Measurements from ENCODE around the gene ALKBH7. TPM values are rescaled to one million over a fixed set of nuclear protein-coding genes. Genes with fewer than 3 reads are reported as not detected.

The ALKBH7 gene
- total RNA-seq, 1 donor from 2014 or later, result 77.1 TPM

DNA sequence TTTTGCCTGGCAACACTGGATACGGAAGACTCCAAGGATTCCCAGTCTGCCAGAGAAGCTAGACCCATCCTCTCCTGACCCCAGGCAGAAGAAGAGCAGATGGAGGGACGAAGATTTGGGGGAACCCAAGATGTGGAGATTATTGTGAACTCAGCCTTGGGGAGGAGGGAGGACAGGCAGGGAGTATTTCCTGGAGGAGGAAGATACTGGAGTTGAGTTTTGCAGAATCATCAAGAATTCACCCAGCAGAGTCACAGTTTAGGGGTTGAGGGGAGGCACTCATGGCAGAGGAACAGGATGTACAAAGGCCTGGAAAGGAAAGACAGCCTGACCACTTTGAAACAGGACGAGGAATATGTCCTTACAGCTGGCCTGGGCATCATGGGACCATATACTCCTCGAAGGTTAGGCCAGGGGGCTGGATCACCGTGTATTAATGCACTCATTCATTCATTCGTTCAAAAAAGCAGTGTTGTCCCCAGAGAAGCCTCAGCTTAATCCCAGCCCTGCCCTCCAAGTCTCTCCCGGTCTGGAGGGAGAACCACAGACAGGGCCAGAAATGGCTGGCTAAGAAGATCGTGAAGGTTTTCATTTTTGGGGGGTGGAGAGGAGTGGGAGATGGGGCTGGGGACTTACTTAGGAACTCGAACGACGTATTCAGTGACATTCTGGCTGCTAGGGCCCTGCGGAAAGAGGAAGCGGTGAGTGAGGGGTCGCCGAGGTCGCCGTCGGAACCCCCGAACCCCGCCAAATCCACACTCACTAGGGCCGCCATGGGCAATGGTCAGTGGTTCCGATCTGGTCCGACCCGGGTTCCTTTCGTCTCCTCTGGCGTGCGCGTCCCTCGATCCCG lies 19.9 kb downstream of the ALKBH7 start:
- no peaks in the 10 kb centered on the region for H3K9me3 ChIP-seq
- H3K4me3 ChIP-seq, result peak overlapping the region; percentile 57 to 79
- TF ChIP-seq CTCF (IDR thresholded peaks at IDR 0.05), result no peak
- TF ChIP-seq POLR2AphosphoS5 (IDR thresholded peaks at IDR 0.05; ENCODE audit: insufficient read depth in 1 of 2, low read depth in 1 of 2), result no peak
- TF ChIP-seq POLR2A (IDR thresholded peaks at IDR 0.05), result no peak
- H3K4me1 ChIP-seq, result peaks cover 20% of the 10 kb centered on the region
- no peaks in the 10 kb centered on the region for H3K27me3 ChIP-seq
- DNase-seq (ENCODE audit: extremely low spot score in 2 of 2), result no peak
- intact Hi-C loops (cut with DNase I), result no loop called here
- peaks cover 0 to 28% of the 10 kb centered on the region in 2 donors for H3K36me3 ChIP-seq
- peak overlapping the region; percentile 77 for H3K27ac ChIP-seq

- intact Hi-C loops (cut with DNase I), result no loop called here
- Histone ChIP-seq H3K9me3 (no peaks in the 10 kb centered on the region), H3K4me3 (peak within 1 kb of the TSS; percentile 57 to 79), H3K4me1 (peaks cover 20% of the 10 kb centered on the region), H3K27ac (peak within 1 kb of the TSS; percentile 77), H3K36me3 (peaks cover 0 to 19% of the 10 kb centered on the region in 2 donors), H3K27me3 (no peaks in the 10 kb centered on the region)
- DNase-seq (ENCODE audit: extremely low spot score in 2 of 2), result peak in 1 of 2 donors; percentile 95
- TF ChIP-seq CTCF (IDR thresholded peaks at IDR 0.05) (peak in 1 of 3 experiments; percentile 3), POLR2A (IDR thresholded peaks at IDR 0.05) (no peak), POLR2AphosphoS5 (IDR thresholded peaks at IDR 0.05; ENCODE audit: insufficient read depth in 1 of 2, low read depth in 1 of 2) (peak; percentile 50 to 82)
Observed at GRCh38 chr19:6393074-6393982, 20.7 kb downstream of the ALKBH7 start, which contains the start of gene GTF2F1. GTF2F1 (minus strand) TSS chr19:6393164; CDS start chr19:6392995, 169 bp downstream.

DNA sequence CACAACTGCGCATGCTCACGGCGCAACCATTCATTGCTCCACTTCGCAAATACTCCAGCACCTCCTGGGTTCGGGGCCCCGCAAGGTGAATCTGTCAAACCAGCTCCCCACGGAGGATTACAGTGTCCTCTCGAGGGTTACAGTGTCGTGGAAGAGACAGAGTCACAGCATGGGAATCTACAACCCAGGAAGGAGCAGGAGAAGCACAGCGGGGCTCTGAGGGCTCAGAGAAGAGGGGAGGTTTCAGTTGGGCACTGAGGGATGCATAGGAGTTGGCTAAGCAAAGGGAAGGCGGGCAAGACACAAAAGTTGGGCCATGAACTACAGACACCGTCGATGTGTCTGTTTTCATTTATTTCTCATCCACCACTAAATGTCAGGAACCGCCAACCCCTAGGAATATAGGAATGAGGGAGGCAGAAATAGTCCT lies 21.4 kb downstream of the ALKBH7 start:
- H3K27me3 ChIP-seq, result no peaks in the 10 kb centered on the region
- no peaks in the 10 kb centered on the region for H3K9me3 ChIP-seq
- no peak for DNase-seq (ENCODE audit: extremely low spot score in 2 of 2)
- intact Hi-C loops (cut with DNase I), result no loop called here
- peaks cover 20% of the 10 kb centered on the region for H3K4me1 ChIP-seq
- H3K36me3 ChIP-seq, result peaks cover 0 to 12% of the 10 kb centered on the region in 2 donors
- H3K27ac ChIP-seq, result peak overlapping the region; percentile 77
- H3K4me3 ChIP-seq, result peak overlapping the region; percentile 57 to 79
- TF ChIP-seq POLR2AphosphoS5 (IDR thresholded peaks at IDR 0.05; ENCODE audit: insufficient read depth in 1 of 2, low read depth in 1 of 2) (no peak), POLR2A (IDR thresholded peaks at IDR 0.05) (no peak), CTCF (IDR thresholded peaks at IDR 0.05) (no peak)

DNA sequence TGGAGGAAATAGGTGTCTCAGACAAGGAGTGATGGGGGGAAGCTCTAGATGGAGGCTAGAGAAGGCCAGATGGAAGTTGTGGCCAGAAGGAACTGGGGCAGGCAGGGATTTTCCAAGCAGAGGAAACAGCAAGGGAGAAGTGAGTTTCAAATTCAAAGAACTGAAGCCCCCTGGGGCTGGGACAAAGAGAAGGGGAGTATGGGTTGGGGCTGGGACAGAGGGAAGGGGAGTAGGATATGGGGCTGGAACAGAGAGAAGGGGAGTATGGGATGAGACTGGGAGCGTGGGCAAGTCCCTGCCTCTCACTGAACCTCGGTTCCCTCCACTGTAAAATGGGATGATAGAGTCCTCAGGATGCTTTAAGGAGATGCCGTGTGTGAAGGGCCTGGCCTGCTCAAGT lies 22.2 kb downstream of the ALKBH7 start:
- H3K4me1 ChIP-seq, result peaks cover 20% of the 10 kb centered on the region
- no peaks in the 10 kb centered on the region for H3K27me3 ChIP-seq
- H3K4me3 ChIP-seq, result no peak overlapping the region
- DNase-seq (ENCODE audit: extremely low spot score in 2 of 2), result no peak
- TF ChIP-seq CTCF (IDR thresholded peaks at IDR 0.05), result no peak
- TF ChIP-seq POLR2AphosphoS5 (IDR thresholded peaks at IDR 0.05; ENCODE audit: insufficient read depth in 1 of 2, low read depth in 1 of 2), result no peak
- TF ChIP-seq POLR2A (IDR thresholded peaks at IDR 0.05), result no peak
- H3K27ac ChIP-seq, result no peak overlapping the region
- intact Hi-C loops (cut with DNase I), result no loop called here
- peaks cover 0 to 5% of the 10 kb centered on the region in 2 donors for H3K36me3 ChIP-seq
- H3K9me3 ChIP-seq, result no peaks in the 10 kb centered on the region

Measured in vagina (tissue), 2 donors.